Astrocyte of the spinal cord (primary cell): ENCODE measurements around the gene BMPR1B.

Experiments used
- DNase-seq: peaks from one replicate; pipeline ENCODE4 v3.0.0; 2011; ENCODE audit warnings: low read depth, low spot score
- H3K4me3 ChIP-seq: 2 replicates; pipeline ENCODE4 v1.5.1; 2011; ENCODE audit warnings: low read depth, mild to moderate bottlenecking, low read length, moderate library complexity
- CTCF ChIP-seq: IDR thresholded peaks from 2 replicates; pipeline ENCODE4 v1.5.1; 2012; ENCODE audit warnings: low read depth, mild to moderate bottlenecking, low read length, inconsistent platforms
- in situ Hi-C: cut with HindIII; loops from 2 replicates; pipeline ENCODE4 v1.10.0; 2017; ENCODE audit warnings: low sequenced_read_pairs

Gene BMPR1B

GRCh38 chr4:95007998-95008397, 250.2 kb downstream of the BMPR1B start:
- in situ Hi-C loops = no loop called here
- H3K4me3 ChIP-seq = no peak overlapping the region
- TF ChIP-seq CTCF = no peak
- no peak for DNase-seq

- no peak for TF ChIP-seq CTCF
- DNase-seq = peak; percentile 32
- H3K4me3 ChIP-seq = no peak overlapping the region
- in situ Hi-C loops = no loop called here
These were observed 255.5 kb downstream of the BMPR1B start for GRCh38 chr4:95013236-95013635.

- no peak for DNase-seq
- in situ Hi-C loops = no loop called here
- no peak for TF ChIP-seq CTCF
- H3K4me3 ChIP-seq = no peak overlapping the region
These were observed 256.3 kb downstream of the BMPR1B start for GRCh38 chr4:95014068-95014467.

GRCh38 chr4:95017305-95018064, 259.7 kb downstream of the BMPR1B start:
- in situ Hi-C loops = no loop called here
- no peak for TF ChIP-seq CTCF
- DNase-seq = no peak
- H3K4me3 ChIP-seq = no peak overlapping the region

- DNase-seq = no peak
- in situ Hi-C loops = no loop called here
- TF ChIP-seq CTCF = no peak
- H3K4me3 ChIP-seq = no peak overlapping the region
These were observed 261.0 kb downstream of the BMPR1B start for GRCh38 chr4:95018785-95019184.

GRCh38 chr4:95020521-95020920, 262.8 kb downstream of the BMPR1B start:
- in situ Hi-C loops = no loop called here
- no peak for TF ChIP-seq CTCF
- no peak overlapping the region for H3K4me3 ChIP-seq
- DNase-seq = no peak
